Right hindlimb (tissue), 1 donor: ENCODE data around the gene PNLIP.

Experiments used
- DNase-seq: peaks from one replicate; pipeline ENCODE4 v3.0.0-alpha.2; 2018

PNLIP gene

DNA sequence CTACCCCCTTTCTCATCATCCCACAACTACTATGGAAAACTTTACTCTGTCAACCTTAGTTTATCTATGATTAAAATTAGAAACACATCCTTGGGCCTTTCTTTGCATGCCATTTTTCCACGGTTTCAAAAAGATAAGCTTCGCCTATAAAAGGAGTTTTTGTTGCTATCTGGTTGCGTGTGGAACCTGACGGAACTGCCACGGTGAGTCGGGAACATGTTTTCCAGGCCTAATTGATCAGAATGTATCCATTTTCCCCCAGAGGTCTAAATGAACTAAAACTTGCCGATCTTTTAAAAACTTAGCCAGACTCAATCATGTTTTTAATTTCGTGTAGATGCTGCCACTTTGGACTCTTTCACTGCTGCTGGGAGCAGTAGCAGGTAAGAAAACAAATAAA is at the start of gene PNLIP:
Gene PNLIP (plus strand): TSS at position 176 of the 400 bp plus-strand sequence. CDS start 162 bp downstream, at position 338.
- no peak for DNase-seq

DNA sequence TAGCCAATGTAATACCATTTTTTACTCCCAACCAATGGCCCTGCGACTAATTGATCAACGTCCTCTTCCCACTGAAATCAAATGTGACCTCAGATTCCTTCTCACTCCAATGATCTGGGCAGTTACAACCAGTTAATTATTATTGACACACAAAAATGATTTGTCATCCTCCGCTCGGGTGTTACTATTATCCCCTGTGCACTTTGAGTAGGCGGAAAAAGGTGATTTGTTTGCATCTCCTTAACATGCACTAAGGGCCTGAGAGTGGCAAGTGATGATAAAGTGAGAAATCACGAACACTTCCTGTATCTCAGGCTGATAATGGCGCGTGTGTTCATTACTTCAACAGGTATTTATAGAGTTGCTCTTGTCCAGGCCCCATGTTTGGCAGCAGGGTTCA is 40.9 kb upstream of the PNLIP start:
- no peak for DNase-seq

DNA sequence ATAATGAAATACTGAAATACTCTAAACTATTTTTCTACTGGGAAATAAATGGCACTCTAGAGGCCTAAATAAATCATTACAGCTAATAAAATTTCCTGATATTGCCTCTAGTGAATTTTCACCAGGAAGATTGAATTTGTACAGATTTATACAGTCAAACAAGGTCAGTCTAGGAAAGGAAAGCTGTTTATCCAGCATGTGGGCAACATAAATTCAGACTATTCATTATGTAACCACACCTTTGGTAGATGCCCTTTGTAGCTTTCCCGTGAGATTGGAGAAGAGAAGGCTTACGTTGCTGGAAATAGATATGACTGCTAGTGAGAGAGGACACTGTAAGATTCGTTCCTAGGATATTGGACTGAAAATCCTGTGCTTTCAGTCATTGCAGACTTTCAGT is 35.2 kb upstream of the PNLIP start:
- DNase-seq = no peak

DNA sequence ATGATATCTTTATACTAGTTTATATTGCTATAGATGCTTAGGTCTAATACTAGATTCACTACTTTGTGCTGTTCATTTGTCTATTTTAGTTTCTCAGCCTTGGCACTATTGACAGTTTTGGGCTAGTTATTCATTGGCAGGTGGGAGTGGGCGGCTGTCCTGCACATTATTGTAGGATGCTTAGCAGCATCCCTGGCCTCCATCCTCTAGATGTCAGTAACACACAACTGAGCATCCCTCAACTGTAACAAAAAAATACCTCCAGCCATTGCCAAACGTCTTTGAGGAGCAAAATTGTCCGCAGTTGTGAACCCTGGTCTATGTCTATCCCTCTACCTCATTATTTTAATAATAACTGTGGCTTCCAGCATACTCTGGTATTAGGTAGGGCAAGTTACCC is 34.4 kb upstream of the PNLIP start:
- no peak for DNase-seq

DNA sequence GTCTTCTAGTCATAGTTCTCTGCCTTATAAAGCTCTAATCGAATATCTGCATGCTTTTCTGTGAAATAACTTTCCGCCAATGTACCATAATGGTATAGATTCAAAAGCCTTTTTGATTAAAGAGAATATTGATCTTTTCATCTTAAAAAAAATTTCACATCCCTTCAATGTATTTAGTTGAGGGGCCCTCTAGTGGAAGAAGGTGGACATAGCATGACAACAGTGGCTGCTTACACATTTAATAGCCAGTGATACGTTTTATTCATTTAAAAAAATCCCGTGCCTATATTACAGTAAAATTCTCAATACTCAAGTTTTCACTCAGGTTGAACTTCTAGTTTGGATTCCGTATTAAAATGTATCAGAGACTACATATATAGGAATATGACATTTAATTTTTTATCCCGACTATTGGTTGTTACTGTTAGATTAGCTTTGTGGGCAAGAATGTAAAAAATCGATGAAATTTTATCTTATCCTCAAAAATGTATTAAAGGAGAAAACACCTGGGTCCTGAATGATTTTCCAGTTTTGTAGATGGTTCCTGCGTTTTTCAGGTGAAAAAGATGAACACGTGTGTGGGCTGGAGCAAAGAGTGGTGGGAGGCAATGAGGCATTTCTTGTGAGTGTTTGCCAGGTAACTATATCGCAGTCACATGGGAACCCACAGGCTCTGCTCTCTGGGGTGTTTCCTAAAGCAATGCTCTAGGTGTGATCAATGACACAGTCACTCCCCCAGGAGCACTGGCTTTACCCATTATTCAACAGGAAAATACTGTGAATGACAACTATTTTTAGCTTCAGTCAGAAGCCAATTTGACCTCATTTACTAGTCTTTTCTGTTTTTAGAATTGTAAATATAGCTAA is 24.1 kb upstream of the PNLIP start:
- DNase-seq = no peak

DNA sequence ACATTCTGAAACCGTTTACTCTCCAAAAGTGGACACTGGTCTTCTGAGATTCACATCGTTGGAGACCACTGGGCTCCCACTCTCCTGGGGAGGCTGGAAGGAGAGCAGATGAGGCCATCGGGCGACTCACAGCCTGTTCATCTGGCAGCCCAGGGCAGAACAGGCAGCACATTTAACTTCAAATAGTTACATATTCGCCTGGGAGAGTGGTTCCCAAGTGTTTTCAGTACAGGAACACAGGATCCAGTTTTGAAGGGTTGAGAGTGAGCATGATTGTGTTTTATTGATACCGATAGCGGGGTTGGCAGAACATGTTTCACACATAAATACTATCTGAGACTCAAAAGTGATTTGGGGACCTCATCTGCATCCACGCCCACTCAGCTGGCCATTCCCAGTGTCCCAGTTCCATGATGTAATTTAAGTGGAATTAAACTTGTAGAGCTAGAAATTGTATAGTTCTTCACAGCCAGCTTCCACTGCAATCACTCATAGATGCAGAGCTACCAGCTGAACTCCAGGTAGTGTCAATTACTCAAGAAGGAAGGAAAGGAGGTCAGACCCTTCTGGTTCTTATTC is 22.8 kb upstream of the PNLIP start:
- no peak for DNase-seq

DNA sequence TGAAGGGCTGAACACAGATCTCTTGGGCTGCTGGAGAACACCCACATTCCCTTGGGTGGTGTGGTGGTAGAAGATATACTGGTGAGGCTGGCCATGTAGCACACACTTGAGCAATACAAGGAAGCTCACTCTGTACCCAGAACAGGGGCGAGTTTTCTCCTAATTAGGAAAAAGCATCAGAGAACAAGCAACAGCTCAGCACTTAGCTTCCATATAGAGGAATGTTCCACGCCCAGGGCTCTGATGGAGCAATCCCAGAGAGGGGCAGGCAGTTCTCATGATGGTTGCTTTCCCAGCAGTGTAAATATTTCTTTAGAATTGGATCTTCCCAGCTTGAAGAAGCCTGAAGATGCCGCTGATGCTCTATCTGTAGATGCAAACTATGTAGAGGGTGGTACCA is 21.0 kb upstream of the PNLIP start:
- DNase-seq = no peak

DNA sequence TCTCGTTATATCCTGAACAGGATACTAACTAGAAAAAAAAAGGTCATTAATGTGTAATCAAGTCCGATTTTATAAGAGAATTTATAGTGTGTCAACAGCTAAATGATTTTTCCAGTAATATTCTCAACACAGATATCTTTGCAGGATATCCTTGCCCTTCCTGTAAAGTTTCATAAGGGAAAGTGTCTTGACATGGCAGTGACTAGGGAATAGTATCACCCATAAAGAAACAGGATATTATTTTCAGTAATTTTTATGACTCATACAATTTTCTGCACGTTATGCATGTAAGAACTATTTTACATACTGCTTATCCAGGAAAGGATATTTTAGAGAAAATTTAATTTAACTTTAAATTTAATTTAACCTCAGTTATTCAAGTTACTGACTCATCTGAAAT is 19.5 kb upstream of the PNLIP start:
- DNase-seq = no peak

DNA sequence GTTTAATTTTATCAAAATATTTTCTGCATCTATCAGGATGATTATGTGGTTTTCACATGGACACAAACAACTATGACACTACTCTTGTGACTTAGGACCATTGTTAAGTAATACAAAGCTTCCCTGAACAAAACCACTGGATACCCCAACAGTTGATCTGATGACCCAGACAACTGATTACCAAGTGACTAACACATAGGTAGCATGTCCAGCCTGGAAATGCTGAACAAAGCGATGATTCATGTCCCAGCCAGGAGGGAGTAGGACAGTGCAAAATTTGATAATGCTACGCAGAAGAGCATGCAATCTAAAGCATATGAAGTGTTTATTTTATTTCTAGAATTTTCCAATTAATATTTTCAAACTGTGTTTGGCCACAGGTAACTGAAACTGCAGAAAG is 8.9 kb upstream of the PNLIP start:
- no peak for DNase-seq

DNA sequence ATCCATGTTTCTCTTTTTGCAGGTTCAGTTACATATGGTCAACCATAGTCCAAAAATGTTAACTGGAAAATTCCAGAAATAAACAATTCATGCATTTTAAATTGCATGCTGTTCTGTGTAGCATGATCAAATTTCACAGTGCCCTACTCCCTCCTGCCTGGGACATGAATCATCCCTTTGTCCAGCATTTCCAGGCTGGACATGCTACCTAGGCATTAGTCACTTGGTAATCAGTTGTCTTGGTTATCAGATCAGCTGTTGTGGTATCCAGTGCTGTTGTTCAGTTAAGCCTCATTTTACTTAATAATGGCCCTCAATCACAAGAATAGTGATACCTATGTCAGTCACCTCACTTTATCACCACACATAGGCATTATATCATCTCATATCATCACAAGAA is 7.3 kb upstream of the PNLIP start:
- DNase-seq = no peak

DNA sequence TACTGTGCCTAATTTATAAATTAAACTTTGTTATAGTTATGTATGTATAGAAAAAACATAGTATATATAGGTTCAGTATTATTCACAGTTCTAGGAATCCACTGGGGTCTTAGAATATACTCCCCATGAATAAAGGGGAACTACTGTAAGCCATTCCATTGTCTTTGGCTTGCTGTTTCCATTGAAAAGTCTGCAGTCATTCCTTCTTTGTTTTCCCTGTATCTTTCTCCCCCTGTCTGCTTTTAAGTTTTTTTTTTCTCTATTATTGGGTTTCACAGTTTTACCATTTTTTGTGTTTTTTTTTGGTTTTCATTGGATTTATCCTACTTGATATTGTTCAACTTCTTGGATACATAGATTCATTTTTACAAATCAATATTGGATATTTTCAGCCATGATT is 6.7 kb upstream of the PNLIP start:
- DNase-seq = no peak

DNA sequence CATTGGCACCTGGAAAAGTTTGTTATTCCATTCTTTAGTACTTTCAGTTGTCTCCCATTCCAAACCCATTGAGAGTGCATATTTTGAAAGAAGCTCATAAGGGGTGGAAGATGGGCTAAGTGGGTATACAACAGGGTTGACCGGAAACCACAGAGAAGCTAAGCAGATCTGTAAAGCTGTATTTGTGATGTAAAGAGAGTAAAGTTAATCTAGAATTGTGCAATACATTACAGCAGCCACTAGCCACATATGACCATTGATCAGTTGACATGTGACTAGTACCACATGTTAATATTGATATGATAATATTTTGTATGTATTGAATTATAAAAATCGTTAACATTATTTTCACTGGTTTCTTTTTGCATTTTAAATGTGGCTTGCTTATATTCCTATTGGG is 4.9 kb upstream of the PNLIP start:
- no peak for DNase-seq

DNA sequence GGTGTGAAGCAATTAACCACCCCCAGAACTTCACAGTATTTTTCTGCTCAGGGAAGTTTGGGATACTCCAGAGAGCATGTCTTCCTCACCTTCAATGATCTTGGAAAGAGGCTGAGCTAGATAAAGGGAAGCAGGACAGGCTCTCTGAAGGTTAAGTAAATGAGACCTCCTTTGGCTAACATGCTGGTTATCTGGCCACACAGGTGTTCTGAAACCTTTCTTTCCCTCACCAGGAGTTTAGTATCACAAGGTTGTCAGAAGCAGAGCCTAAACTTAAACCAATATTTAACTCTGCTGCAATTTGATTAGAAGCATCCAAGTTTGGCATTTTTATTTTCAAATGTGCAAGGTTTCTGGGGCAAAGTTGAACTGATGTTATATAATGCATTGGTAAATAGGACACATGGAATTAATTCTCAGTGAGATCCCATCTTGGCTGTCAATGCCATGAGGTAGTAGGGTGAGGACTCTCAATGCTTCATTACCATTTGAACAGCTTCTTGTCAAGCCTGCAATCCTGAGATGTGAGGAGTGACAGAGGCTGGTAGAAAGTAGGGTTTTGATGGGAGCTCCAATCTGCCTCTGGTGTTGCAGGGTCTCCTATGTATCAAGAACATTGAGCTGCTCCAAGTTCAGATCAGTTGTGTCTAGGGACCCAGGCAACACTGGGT is 3.6 kb upstream of the PNLIP start:
- DNase-seq = no peak

DNA sequence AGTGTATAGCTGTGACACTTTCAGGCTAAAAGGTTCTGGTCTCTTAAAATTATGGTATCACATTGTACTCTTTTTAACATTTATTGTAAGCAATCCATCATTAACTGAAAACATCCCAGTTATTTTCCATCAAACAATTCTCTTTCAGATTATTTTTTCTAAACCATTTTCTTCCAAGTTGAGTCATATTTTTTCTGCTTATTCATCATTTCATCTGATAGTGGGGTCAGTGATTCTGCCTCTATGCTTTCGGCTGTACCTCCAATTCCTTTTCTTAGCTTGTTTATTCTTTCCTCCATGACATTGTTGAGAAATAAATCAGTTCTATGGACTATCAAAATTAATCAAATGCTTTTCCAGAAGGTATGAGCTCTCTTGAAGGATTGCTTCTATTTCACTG is 609 bp upstream of the PNLIP start:
- DNase-seq = no peak

DNA sequence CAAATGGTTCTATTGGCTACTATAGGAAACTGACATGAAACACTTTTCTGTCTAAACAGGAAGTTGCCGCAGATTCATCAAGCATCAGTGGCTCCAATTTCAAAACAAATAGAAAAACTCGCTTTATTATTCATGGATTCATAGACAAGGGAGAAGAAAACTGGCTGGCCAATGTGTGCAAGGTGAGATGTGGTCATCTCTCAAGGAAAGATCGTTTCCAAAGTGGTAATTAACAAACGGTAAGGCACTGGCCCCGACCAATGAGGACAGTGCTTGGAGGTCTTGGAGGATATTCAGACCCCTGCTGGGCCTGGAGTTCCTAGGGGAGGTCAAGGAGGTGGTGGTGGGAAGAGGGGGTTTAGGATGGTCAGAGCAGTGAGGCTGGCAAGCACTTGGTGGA is 2.6 kb downstream of the PNLIP start:
- no peak for DNase-seq

DNA sequence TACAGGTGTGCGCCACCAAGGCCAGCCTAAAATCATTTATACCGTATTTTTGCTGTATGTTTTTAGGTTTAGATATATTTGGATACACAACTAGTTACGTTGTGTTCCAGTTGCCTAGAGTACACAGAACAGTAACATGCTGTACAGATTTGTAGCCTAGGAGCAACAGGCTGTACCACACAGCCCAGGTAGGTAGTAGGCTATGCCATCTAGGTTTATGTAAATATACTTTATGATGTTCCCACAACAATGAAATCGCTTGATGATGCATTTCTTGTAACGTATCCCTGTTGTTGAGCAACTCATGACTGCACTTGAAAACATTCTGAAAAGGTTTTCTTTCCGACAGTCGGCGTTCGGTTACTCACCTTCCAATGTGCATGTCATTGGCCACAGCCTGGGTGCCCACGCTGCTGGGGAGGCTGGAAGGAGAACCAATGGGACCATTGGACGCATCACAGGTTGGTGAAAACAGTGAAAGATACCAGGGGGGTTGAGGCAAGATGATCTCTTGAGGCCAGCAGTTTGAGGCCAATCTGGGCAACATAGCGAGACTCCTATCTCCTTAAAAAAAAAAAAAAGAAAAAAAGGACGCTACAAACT is 7.7 kb downstream of the PNLIP start:
- DNase-seq = no peak

DNA sequence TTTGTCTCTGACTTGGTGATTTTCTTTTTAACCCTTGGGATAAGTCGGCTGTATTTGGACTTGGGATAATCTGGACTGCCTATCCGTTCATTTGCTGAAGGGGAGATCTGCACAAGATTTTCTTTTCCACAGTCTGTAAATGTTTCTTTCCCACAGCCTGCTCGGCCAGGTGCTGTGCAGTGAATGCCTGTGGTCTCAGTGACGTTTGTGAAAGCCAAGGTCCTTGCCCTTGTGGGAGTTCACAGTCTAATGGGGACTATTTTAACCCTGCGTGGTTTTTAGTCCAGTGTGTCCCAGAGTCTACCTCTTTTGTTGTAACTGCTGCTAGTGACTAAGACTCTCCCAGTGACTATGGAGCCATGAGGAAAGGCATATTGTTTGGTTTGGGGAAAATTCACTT is 8.9 kb downstream of the PNLIP start:
- no peak for DNase-seq

DNA sequence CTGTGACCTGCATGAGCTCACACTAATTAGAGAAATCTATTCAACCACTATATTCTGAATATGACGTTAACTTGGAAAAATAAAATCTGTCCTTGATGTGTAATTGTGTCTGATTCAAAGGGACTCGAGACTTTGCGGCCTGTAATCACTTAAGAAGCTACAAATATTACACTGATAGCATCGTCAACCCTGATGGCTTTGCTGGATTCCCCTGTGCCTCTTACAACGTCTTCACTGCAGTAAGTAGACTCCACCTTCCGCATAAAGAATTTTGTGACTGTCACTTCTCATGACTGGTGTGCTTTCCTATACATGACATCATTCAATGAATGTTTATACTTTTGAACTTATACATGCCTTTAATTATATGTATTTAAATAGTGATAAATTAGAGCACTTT is 10.1 kb downstream of the PNLIP start:
- no peak for DNase-seq

DNA sequence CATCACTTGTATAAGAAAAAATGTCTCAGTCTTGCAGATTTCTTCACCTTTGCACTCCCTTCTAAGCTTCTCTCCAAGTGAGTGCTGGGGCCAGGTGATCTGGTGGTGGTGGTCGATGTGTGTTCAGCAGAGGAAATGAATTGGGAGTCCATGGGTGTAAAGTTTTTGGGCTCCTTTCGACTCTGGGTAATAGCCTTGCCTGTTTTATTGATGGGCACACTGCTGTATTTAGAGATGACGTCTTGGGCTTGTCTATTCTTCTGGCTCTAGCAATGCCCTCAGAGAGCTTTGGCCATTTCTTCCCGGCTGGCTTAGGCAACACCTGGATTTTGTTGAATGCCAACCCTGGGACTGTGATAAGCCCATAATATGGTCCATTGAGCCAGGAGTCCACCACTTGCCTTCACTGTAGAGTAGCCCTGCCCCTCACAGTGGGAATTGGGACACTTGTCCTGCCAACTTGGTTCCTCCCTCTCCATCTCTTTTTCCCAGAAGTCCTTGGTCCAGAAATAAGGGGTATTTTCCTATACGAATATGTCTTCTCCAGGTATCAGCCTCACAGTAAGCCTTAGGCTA is 11.7 kb downstream of the PNLIP start:
- no peak for DNase-seq

DNA sequence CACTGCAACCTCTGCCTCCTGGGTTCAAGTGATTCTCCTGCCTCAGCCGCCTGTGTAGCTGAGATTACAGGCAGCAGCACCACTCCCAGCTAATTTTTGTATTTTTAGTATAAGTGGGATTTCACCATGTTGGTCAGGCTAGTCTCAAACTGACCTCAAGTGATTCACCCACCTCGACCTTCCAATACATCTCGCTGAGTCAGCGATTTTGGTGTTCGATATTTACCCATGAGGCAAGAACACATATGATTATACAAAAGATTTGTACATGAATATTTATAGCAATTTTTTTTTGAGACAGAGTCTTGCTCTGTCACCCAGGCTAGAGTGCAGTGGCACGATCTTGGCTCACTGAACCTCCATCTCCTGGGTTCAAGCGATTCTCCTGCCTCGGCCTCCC is 19.8 kb downstream of the PNLIP start:
- no peak for DNase-seq

DNA sequence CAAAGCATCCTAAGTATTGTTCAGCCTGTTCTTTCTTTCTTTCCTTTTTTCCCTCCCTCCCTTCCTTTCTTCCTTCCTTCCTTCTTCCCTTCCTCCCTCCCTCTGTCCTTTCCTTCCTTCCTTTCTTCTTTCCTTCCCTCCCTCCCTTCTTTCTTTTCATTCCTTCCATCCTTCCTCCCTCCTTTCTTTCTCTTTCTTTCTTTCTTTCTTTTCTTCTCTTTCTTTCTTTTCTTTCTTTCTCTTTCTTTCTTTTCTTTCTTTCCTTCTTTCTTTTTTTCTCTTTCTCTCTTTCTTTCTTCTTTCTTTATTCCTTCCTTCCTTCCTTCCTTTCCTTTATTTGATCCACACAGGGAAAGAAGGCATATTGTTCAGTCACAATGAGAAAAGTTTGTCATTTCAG is 21.2 kb downstream of the PNLIP start:
- DNase-seq = no peak

DNA sequence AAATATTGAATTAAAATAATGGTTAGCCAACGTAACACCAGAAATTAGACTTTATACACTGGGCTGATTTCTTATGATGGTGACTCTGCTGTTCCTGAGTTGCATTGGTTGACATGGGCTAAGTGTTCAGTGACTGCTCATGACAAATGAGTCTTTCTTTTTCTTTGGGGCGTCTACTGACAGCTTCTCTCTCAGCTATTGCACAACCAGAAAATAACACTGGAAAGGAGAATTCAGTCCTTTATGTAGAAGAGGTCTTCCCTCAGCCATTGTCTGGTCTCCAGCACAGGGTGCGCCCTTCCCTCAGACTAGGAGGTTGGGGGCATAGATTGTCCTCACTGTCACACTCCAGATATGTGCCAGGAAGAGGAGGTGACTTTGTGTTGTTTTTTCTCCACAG is 21.6 kb downstream of the PNLIP start:
- no peak for DNase-seq

DNA sequence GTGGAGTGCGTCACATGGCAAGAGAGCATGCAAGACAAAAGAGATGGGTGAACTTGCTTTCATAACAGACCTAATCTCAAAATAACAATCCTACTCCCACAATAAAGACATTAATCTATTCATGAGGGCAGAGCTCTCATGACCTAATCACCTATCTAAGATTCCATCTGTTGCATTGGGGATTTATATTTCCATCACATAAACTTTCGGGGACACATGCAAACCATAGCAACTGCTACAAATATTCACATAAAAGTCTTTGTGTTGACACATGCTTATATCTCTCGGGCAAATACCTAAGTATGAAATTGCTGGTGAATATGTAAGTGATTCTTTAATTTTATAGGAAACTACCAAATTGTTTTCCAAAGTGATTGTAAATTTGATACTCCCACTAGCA is 29.1 kb downstream of the PNLIP start:
- no peak for DNase-seq
